ENCODE data around the gene NGEF. TPM values are rescaled to one million over a fixed set of nuclear protein-coding genes. Genes with fewer than 3 reads are reported as not detected.

NGEF gene
- total RNA-seq, 1 donor from 2014 or later = 4.3 TPM

- H3K4me2 ChIP-seq = peak overlapping the region; percentile 92
- Mint-ChIP-seq H3K4me3 (peak overlapping the region; percentile 86), H3K27me3 (ENCODE audit: insufficient read depth, low read depth) (peaks cover 41% of the 10 kb centered on the region), H3K27ac (no peak overlapping the region), H3K4me1 (peaks cover 19% of the 10 kb centered on the region), H3K36me3 (no peaks in the 10 kb centered on the region), H3K9me3 (no peaks in the 10 kb centered on the region)
- no peak overlapping the region for H3K9ac ChIP-seq
- H3K36me3 ChIP-seq = no peaks in the 10 kb centered on the region
- TF ChIP-seq EZH2 (IDR thresholded peaks at IDR 0.05) (peak; percentile 97), EZH2phosphoT487 (IDR thresholded peaks at IDR 0.05) (peak; percentile 97), CTCF (IDR thresholded peaks at IDR 0.05) (no peak)
- no peaks in the 10 kb centered on the region for H3K79me2 ChIP-seq (ENCODE audit: low read depth)
- peak; percentile 45 for DNase-seq (ENCODE audit: low spot score)
- H3K27me3 ChIP-seq = peaks cover 96% of the 10 kb centered on the region
- peak overlapping the region; percentile 62 for H3K4me3 ChIP-seq
- no peak overlapping the region for H3K27ac ChIP-seq
- peaks cover 37% of the 10 kb centered on the region for H3F3A ChIP-seq (ENCODE audit: low read depth)
- H3K4me1 ChIP-seq = peaks cover 27% of the 10 kb centered on the region
- peak overlapping the region; percentile 51 for H2AFZ ChIP-seq (replicated peaks)
- H3K9me3 ChIP-seq (ENCODE audit: low read depth) = peaks cover 3% of the 10 kb centered on the region
- peaks cover 18% of the 10 kb centered on the region for H4K20me1 ChIP-seq (ENCODE audit: low read depth)
These were observed 85.8 kb downstream of the NGEF start for GRCh38 chr2:232927032-232927792.

- peak; percentile 53 for DNase-seq (ENCODE audit: low spot score)
- no peak for TF ChIP-seq CTCF (IDR thresholded peaks at IDR 0.05)
- TF ChIP-seq EZH2phosphoT487 (IDR thresholded peaks at IDR 0.05) = no peak
- no peak for TF ChIP-seq EZH2 (IDR thresholded peaks at IDR 0.05)
- H4K20me1 ChIP-seq (ENCODE audit: low read depth) = peaks cover 18% of the 10 kb centered on the region
- H3F3A ChIP-seq (ENCODE audit: low read depth) = peaks cover 37% of the 10 kb centered on the region
- H3K4me2 ChIP-seq = peak overlapping the region; percentile 92
- H3K36me3 Mint-ChIP-seq = no peaks in the 10 kb centered on the region
- no peaks in the 10 kb centered on the region for H3K79me2 ChIP-seq (ENCODE audit: low read depth)
- H2AFZ ChIP-seq (replicated peaks) = peak overlapping the region; percentile 51
- no peak overlapping the region for H3K9ac ChIP-seq
- H3K9me3 ChIP-seq (ENCODE audit: low read depth) = peaks cover 3% of the 10 kb centered on the region
- peaks cover 27% of the 10 kb centered on the region for H3K4me1 ChIP-seq
- H3K27ac Mint-ChIP-seq = no peak overlapping the region
- peaks cover 19% of the 10 kb centered on the region for H3K4me1 Mint-ChIP-seq
- no peaks in the 10 kb centered on the region for H3K9me3 Mint-ChIP-seq
- peak overlapping the region; percentile 62 for H3K4me3 ChIP-seq
- peaks cover 43% of the 10 kb centered on the region for H3K27me3 Mint-ChIP-seq (ENCODE audit: insufficient read depth, low read depth)
- no peaks in the 10 kb centered on the region for H3K36me3 ChIP-seq
- no peak overlapping the region for H3K27ac ChIP-seq
- peak overlapping the region; percentile 86 for H3K4me3 Mint-ChIP-seq
- H3K27me3 ChIP-seq = peaks cover 91% of the 10 kb centered on the region
These were observed 86.6 kb downstream of the NGEF start for GRCh38 chr2:232926431-232926939.

- peaks cover 18% of the 10 kb centered on the region for H4K20me1 ChIP-seq (ENCODE audit: low read depth)
- H3F3A ChIP-seq (ENCODE audit: low read depth) = peaks cover 37% of the 10 kb centered on the region
- no peak for TF ChIP-seq EZH2phosphoT487 (IDR thresholded peaks at IDR 0.05)
- no peak for TF ChIP-seq CTCF (IDR thresholded peaks at IDR 0.05)
- TF ChIP-seq EZH2 (IDR thresholded peaks at IDR 0.05) = no peak
- Mint-ChIP-seq H3K4me1 (peaks cover 19% of the 10 kb centered on the region), H3K4me3 (peak overlapping the region; percentile 86), H3K9me3 (no peaks in the 10 kb centered on the region), H3K36me3 (no peaks in the 10 kb centered on the region), H3K27ac (no peak overlapping the region), H3K27me3 (ENCODE audit: insufficient read depth, low read depth) (peaks cover 43% of the 10 kb centered on the region)
- H3K36me3 ChIP-seq = no peaks in the 10 kb centered on the region
- peaks cover 27% of the 10 kb centered on the region for H3K4me1 ChIP-seq
- no peak overlapping the region for H2AFZ ChIP-seq (replicated peaks)
- peaks cover 3% of the 10 kb centered on the region for H3K9me3 ChIP-seq (ENCODE audit: low read depth)
- no peak overlapping the region for H3K27ac ChIP-seq
- peak; percentile 67 for DNase-seq (ENCODE audit: low spot score)
- peak overlapping the region; percentile 92 for H3K4me2 ChIP-seq
- no peaks in the 10 kb centered on the region for H3K79me2 ChIP-seq (ENCODE audit: low read depth)
- peak overlapping the region; percentile 62 for H3K4me3 ChIP-seq
- H3K9ac ChIP-seq = no peak overlapping the region
- H3K27me3 ChIP-seq = peaks cover 86% of the 10 kb centered on the region
These were observed 87.3 kb downstream of the NGEF start for GRCh38 chr2:232925821-232926156.

Measured in neural progenitor cell (in vitro differentiated cells).